Prostate gland (tissue), 2 donors: ENCODE data around the gene CUX1. TPM values are rescaled to one million over a fixed set of nuclear protein-coding genes. Genes with fewer than 3 reads are reported as not detected.

Source experiments
- DNase-seq: peaks from one replicate; pipeline ENCODE4 v3.0.0-alpha.2; 2019; ENCODE audit warnings: low spot score
- H3K27ac ChIP-seq, 2 donors: fragments of 200-600 bp; sonication (generic); 2 replicates each; pipeline ENCODE4 v1.5.1; 2017 to 2019
- H3K27me3 ChIP-seq: fragments of 200-600 bp; sonication (generic); replicated peaks from 2 replicates; pipeline ENCODE4 v1.5.1; 2019; ENCODE audit not compliant: insufficient read depth
- H3K36me3 ChIP-seq, 2 donors: fragments of 200-600 bp; sonication (generic); 1 replicate in 1 of 2; 2 replicates in 1 of 2; pipeline versions ENCODE4 v1.5.1 to v1.8.1; 2017 to 2019
- H3K4me1 ChIP-seq: fragments of 200-600 bp; sonication (generic); replicated peaks from 2 replicates; pipeline ENCODE4 v1.5.1; 2019
- H3K4me3 ChIP-seq, 2 donors: fragments of 200-600 bp; sonication (generic); 2 replicates each; pipeline ENCODE4 v1.5.1; 2017 to 2019
- H3K9me3 ChIP-seq: fragments of 200-600 bp; sonication (generic); 2 replicates; pipeline ENCODE4 v1.5.1; 2017
- POLR2A ChIP-seq: fragments of 450-650 bp; IDR thresholded peaks from one replicate; pipeline ENCODE4 v1.6.1; 2016; ENCODE audit warnings: antibody characterized with exemption, mild to moderate bottlenecking
- POLR2AphosphoS5 ChIP-seq: sonication (generic); formaldehyde crosslinking; IDR thresholded peaks from one replicate; pipeline ENCODE4 v1.6.1; 2017; ENCODE audit warnings: antibody characterized with exemption
- WGBS: methylation state at CpG from one replicate; pipeline ENCODE4 v1.1.5; 2018; 5-methylcytosine and 5-hydroxymethylcytosine counted together
- intact Hi-C: fragments of 100-400 bp; cut with DNase I; formaldehyde crosslinking; loops from one replicate; pipeline ENCODE4 v1.14.2; 2022
- total RNA-seq, 2 donors: library from RNA; depleted of rRNA; stranded (reverse); fragments of >200 nt; gene quantifications; one replicate each; pipeline ENCODE4 v1.1.0, GENCODE V29; 2016
- TF ChIP-seq, protein P1 (sequence below), 4 experiments: fragments of 200-600 bp in 2 of 4; fragments of 450-650 bp in 2 of 4; sonication (generic) in 2 of 4; IDR thresholded peaks; 1 replicate in 3 of 4; 2 replicates in 1 of 4; pipeline ENCODE4 v1.5.1; 2016 to 2019; ENCODE audit warnings: antibody characterized with exemption in 4 of 4, mild to moderate bottlenecking in 2 of 4, moderate library complexity in 2 of 4

Gene CUX1
- total RNA-seq, 2 donors from 2014 or later, result 96.3 to 99.2 TPM

DNA sequence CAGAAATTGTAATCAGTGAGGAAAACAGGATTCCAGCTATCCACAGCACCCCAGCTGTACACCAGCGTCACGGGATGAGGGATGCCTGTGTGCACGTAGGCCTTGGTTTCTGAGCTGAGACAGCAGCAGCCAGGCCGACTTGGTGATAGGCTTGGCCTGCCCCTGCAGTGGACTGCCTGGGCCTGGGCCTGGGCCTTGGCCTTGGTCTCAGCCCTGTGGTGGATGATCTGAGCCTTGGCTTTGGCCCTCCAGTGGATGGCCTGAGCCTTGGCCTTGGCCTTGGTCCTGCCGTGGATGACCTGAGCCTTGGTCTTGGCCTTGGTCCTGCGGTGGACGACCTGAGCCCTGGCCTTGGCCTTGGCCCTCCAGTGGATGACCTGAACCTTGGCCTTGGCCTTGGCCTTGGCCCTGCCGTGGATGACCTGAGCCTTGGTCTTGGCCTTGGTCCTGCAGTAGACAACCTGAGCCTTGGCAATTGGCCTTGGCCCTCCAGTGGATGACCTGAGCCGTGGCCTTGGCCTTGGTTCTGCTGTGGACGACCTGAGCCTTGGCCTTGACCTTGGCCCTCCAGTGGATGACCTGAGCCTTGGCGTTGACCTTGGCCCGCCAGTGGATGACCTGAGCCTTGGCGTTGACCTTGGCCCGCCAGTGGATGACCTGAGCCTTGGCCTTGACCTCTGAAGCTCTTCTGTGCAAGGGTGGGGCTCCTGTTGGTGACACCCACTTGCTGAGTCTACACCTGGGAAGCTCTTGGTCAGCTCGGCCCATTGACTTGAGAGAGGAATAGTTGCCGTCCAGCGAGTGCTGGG lies 93.8 kb downstream of the CUX1 start:
- no peak overlapping the region for H3K4me3 ChIP-seq
- peaks cover 0 to 2% of the 10 kb centered on the region in 2 donors for H3K36me3 ChIP-seq
- intact Hi-C loops, result loop anchor here (5.0 kb wide), 1 partner anchor 54 kb away; no protein-coding TSS in a partner anchor
- TF ChIP-seq POLR2A, result no peak
- TF ChIP-seq, protein P1, sequence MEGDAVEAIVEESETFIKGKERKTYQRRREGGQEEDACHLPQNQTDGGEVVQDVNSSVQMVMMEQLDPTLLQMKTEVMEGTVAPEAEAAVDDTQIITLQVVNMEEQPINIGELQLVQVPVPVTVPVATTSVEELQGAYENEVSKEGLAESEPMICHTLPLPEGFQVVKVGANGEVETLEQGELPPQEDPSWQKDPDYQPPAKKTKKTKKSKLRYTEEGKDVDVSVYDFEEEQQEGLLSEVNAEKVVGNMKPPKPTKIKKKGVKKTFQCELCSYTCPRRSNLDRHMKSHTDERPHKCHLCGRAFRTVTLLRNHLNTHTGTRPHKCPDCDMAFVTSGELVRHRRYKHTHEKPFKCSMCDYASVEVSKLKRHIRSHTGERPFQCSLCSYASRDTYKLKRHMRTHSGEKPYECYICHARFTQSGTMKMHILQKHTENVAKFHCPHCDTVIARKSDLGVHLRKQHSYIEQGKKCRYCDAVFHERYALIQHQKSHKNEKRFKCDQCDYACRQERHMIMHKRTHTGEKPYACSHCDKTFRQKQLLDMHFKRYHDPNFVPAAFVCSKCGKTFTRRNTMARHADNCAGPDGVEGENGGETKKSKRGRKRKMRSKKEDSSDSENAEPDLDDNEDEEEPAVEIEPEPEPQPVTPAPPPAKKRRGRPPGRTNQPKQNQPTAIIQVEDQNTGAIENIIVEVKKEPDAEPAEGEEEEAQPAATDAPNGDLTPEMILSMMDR (IDR thresholded peaks at IDR 0.05), result no peak
- TF ChIP-seq POLR2AphosphoS5, result no peak
- no peaks in the 10 kb centered on the region for H3K4me1 ChIP-seq
- peak overlapping the region; percentile 38 to 50 for H3K27ac ChIP-seq
- DNase-seq, result no peak
- 92% methylated on average over 17 of the region's 17 CpGs for WGBS
- no peaks in the 10 kb centered on the region for H3K27me3 ChIP-seq
- no peaks in the 10 kb centered on the region for H3K9me3 ChIP-seq

- H3K36me3 ChIP-seq, result peaks cover 0 to 5% of the 10 kb centered on the region in 2 donors
- no peak for DNase-seq
- H3K27ac ChIP-seq, result peak overlapping the region; percentile 38 to 50
- intact Hi-C loops, result loop anchor here (5.0 kb wide), 1 partner anchor 55 kb away; no protein-coding TSS in a partner anchor
- H3K4me3 ChIP-seq, result no peak overlapping the region
- TF ChIP-seq POLR2AphosphoS5, result peak; percentile 54
- TF ChIP-seq, protein P1 (IDR thresholded peaks at IDR 0.05), result no peak
- 45% methylated on average over 21 of the region's 21 CpGs for WGBS
- H3K4me1 ChIP-seq, result no peaks in the 10 kb centered on the region
- H3K27me3 ChIP-seq, result no peaks in the 10 kb centered on the region
- H3K9me3 ChIP-seq, result no peaks in the 10 kb centered on the region
Observed at GRCh38 chr7:101911800-101912715, 94.6 kb downstream of the CUX1 start.

DNA sequence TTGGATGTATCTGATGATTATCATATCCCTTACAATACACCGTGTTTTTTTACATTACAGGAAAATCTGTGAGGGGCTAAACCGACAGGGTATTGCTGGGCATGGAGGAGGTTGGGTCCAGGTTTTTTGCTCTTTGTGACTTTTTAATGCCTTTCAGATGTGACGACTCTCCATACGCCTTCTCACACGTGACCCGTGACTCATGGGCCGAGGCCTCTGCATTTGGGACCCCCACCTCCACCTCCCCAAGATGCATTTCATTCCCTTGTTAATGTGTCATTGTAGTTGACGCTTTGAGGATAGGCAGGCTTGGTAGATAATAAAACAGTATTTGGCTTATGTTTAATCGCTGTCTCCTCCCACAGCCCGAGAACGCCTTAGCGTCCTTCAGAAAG lies 95.3 kb downstream of the CUX1 start:
- H3K4me1 ChIP-seq, result no peaks in the 10 kb centered on the region
- no peak for TF ChIP-seq POLR2A
- no peak for TF ChIP-seq POLR2AphosphoS5
- TF ChIP-seq, protein P1 (IDR thresholded peaks at IDR 0.05), result no peak
- no peak for DNase-seq
- peaks cover 0 to 5% of the 10 kb centered on the region in 2 donors for H3K36me3 ChIP-seq
- no peak overlapping the region for H3K4me3 ChIP-seq
- peak overlapping the region in 1 of 2 donors; percentile 36 for H3K27ac ChIP-seq
- 47% methylated on average over 12 of the region's 12 CpGs for whole genome bisulfite sequencing
- intact Hi-C loops, result loop anchor here (5.0 kb wide), 1 partner anchor 55 kb away; no protein-coding TSS in a partner anchor
- no peaks in the 10 kb centered on the region for H3K9me3 ChIP-seq
- no peaks in the 10 kb centered on the region for H3K27me3 ChIP-seq

- peaks cover 0 to 5% of the 10 kb centered on the region in 2 donors for H3K36me3 ChIP-seq
- TF ChIP-seq POLR2A, result no peak
- TF ChIP-seq POLR2AphosphoS5, result no peak
- TF ChIP-seq, protein P1 (IDR thresholded peaks at IDR 0.05), result no peak
- no peak overlapping the region for H3K4me3 ChIP-seq
- intact Hi-C loops, result loop anchor here (5.0 kb wide), 1 partner anchor 56 kb away; no protein-coding TSS in a partner anchor
- H3K27me3 ChIP-seq, result no peaks in the 10 kb centered on the region
- H3K27ac ChIP-seq, result no peak overlapping the region
- 63% methylated on average over 24 of the region's 24 CpGs for WGBS
- no peak for DNase-seq
- H3K9me3 ChIP-seq, result no peaks in the 10 kb centered on the region
- no peaks in the 10 kb centered on the region for H3K4me1 ChIP-seq
Observed at GRCh38 chr7:101913247-101913721, 95.9 kb downstream of the CUX1 start.
